ENCODE measurements around the gene ALG2. TPM values are rescaled to one million over a fixed set of nuclear protein-coding genes. Genes with fewer than 3 reads are reported as not detected.

Gene ALG2
- total RNA-seq, 2 experiments from 2014 or later: 18.1 to 19.9 TPM

- intact Hi-C loops (cut with DNase I, micrococcal nuclease): no loop called here
- no peak for DNase-seq
- Mint-ChIP-seq H3K36me3 (ENCODE audit: low read depth) (peaks cover 25% of the 10 kb centered on the region), H3K4me3 (no peak overlapping the region), H3K27ac (no peak overlapping the region), H3K27me3 (no peaks in the 10 kb centered on the region), H3K4me1 (ENCODE audit: low read depth) (no peaks in the 10 kb centered on the region), H3K9me3 (no peaks in the 10 kb centered on the region)
- CTCF ChIA-PET: no interaction called here
- Histone ChIP-seq H3K4me3 (ENCODE audit: low read length) (no peak overlapping the region), H3K27ac (ENCODE audit: low read depth in 1 of 2, low read length in 2 of 2) (no peak overlapping the region), H3K36me3 (ENCODE audit: insufficient read depth, low read length) (no peaks in the 10 kb centered on the region), H3K27me3 (ENCODE audit: control insufficient read depth in 1 of 2, insufficient read depth in 2 of 2, low read length in 2 of 2) (no peaks in the 10 kb centered on the region), H3K9me3 (ENCODE audit: control insufficient read depth in 1 of 2, insufficient read depth in 1 of 2, low read length in 2 of 2) (no peaks in the 10 kb centered on the region), H3K4me1 (ENCODE audit: insufficient read depth, low read length) (no peaks in the 10 kb centered on the region)
- POLR2A ChIA-PET: no interaction called here
- TF ChIP-seq CTCF (IDR thresholded peaks at IDR 0.05): no peak
- ATAC-seq (ENCODE audit: poor library complexity): no peak
Measured at GRCh38 chr9:99244344-99245260, 22.9 kb upstream of the ALG2 start.

- Mint-ChIP-seq H3K36me3 (ENCODE audit: low read depth) (peaks cover 41% of the 10 kb centered on the region), H3K27ac (no peak overlapping the region), H3K4me1 (ENCODE audit: low read depth) (peaks cover under 1% of the 10 kb centered on the region), H3K4me3 (no peak overlapping the region), H3K9me3 (no peaks in the 10 kb centered on the region), H3K27me3 (no peaks in the 10 kb centered on the region)
- POLR2A ChIA-PET: interaction anchor here (0.6 to 0.8 kb wide), 2 partner anchors 70 to 111 kb away, joined by 3 read pairs; no protein-coding TSS in a partner anchor
- CTCF ChIA-PET: interaction anchor here (1.4 kb wide), 1 partner anchor 9 kb away, joined by 7 read pairs; no protein-coding TSS in a partner anchor
- Histone ChIP-seq H3K36me3 (ENCODE audit: insufficient read depth, low read length) (peaks cover 3% of the 10 kb centered on the region), H3K4me3 (ENCODE audit: low read length) (no peak overlapping the region), H3K27me3 (ENCODE audit: control insufficient read depth in 1 of 2, insufficient read depth in 2 of 2, low read length in 2 of 2) (no peaks in the 10 kb centered on the region), H3K9me3 (ENCODE audit: control insufficient read depth in 1 of 2, insufficient read depth in 1 of 2, low read length in 2 of 2) (no peaks in the 10 kb centered on the region), H3K27ac (ENCODE audit: low read depth in 1 of 2, low read length in 2 of 2) (no peak overlapping the region), H3K4me1 (ENCODE audit: insufficient read depth, low read length) (no peaks in the 10 kb centered on the region)
- DNase-seq (no peak), ATAC-seq (ENCODE audit: poor library complexity) (no peak)
- intact Hi-C loops (cut with DNase I, micrococcal nuclease): no loop called here
- no peak for TF ChIP-seq CTCF (IDR thresholded peaks at IDR 0.05)
Measured at GRCh38 chr9:99241106-99241505, 19.4 kb upstream of the ALG2 start.

- CTCF ChIA-PET: no interaction called here
- intact Hi-C loops (cut with DNase I, micrococcal nuclease): no loop called here
- H3K27me3 ChIP-seq (ENCODE audit: control insufficient read depth in 1 of 2, insufficient read depth in 2 of 2, low read length in 2 of 2): no peaks in the 10 kb centered on the region
- DNase-seq: no peak
- Mint-ChIP-seq H3K4me1 (ENCODE audit: low read depth) (peaks cover 13% of the 10 kb centered on the region), H3K4me3 (no peak overlapping the region), H3K36me3 (ENCODE audit: low read depth) (peaks cover 45% of the 10 kb centered on the region), H3K9me3 (no peaks in the 10 kb centered on the region), H3K27me3 (no peaks in the 10 kb centered on the region), H3K27ac (no peak overlapping the region)
- H3K4me3 ChIP-seq (ENCODE audit: low read length): no peak overlapping the region
- ATAC-seq (ENCODE audit: poor library complexity): no peak
- no peak overlapping the region for H3K27ac ChIP-seq (ENCODE audit: low read depth in 1 of 2, low read length in 2 of 2)
- no peaks in the 10 kb centered on the region for H3K9me3 ChIP-seq (ENCODE audit: control insufficient read depth in 1 of 2, insufficient read depth in 1 of 2, low read length in 2 of 2)
- no peaks in the 10 kb centered on the region for H3K4me1 ChIP-seq (ENCODE audit: insufficient read depth, low read length)
- no peak for TF ChIP-seq CTCF (IDR thresholded peaks at IDR 0.05)
- POLR2A ChIA-PET: no interaction called here
- H3K36me3 ChIP-seq (ENCODE audit: insufficient read depth, low read length): peaks cover 3% of the 10 kb centered on the region
Measured at GRCh38 chr9:99239341-99240060, 17.8 kb upstream of the ALG2 start.

Data from CD4-positive, alpha-beta T cell (primary cell).